Muscle of leg (tissue), 11 donors: ENCODE measurements around the gene ARMH3. TPM values are rescaled to one million over a fixed set of nuclear protein-coding genes. Genes with fewer than 3 reads are reported as not detected.
"Not testable (repeated sequence)": the region's sequence is repeated elsewhere in the genome, so short reads cannot be mapped to it uniquely, and the experiment has no call there.

Experiments used
- DNase-seq: peaks from one replicate; pipeline ENCODE4 v3.0.0; 2013
- H3K27ac ChIP-seq: one replicate; pipeline ENCODE4 v1.5.1; 2013; ENCODE audit warnings: mild to moderate bottlenecking, low read length, control low read depth
- H3K27me3 ChIP-seq: one replicate; pipeline ENCODE4 v1.6.1; 2013; ENCODE audit warnings: low read length; ENCODE audit not compliant: control insufficient read depth, insufficient read depth
- H3K36me3 ChIP-seq: one replicate; pipeline ENCODE4 v1.6.1; 2013; ENCODE audit warnings: low read length; ENCODE audit not compliant: control insufficient read depth, insufficient read depth
- H3K4me1 ChIP-seq: one replicate; pipeline ENCODE4 v1.6.1; 2013; ENCODE audit warnings: low read length; ENCODE audit not compliant: control insufficient read depth, insufficient read depth
- H3K4me3 ChIP-seq: one replicate; pipeline ENCODE4 v1.5.1; 2013; ENCODE audit warnings: low read length, control low read depth
- H3K9me3 ChIP-seq: replicated peaks from 2 replicates; pipeline ENCODE4 v1.6.1; 2013; ENCODE audit warnings: low read depth, low read length; ENCODE audit not compliant: control insufficient read depth
- WGBS: methylation state at CpG from one replicate; pipeline ENCODE4 v1.1.5; 2013; ENCODE audit warnings: missing lambda C conversion rate; ENCODE audit not compliant: insufficient coverage; 5-methylcytosine and 5-hydroxymethylcytosine counted together
- polyA plus RNA-seq, 8 donors: library from polyadenylated mRNA; unstranded; fragments of 120-200 nt; gene quantifications; one replicate each; pipeline versions ENCODE4 v1.2.1 to v1.2.3, GENCODE V29; 2013; ENCODE audit warnings: inconsistent platforms in 1 of 8, low replicate concordance in 1 of 8; ENCODE audit not compliant: insufficient read length in 8 of 8, insufficient read depth in 1 of 8
- total RNA-seq: library from RNA; stranded (reverse); fragments of 120-200 nt; gene quantifications from one replicate; pipeline ENCODE4 v1.2.4, GENCODE V29; 2013

The ARMH3 gene
- total and polyA plus RNA-seq, 9 donors: 7.1 to 17.0 (median 12.7) TPM

DNA sequence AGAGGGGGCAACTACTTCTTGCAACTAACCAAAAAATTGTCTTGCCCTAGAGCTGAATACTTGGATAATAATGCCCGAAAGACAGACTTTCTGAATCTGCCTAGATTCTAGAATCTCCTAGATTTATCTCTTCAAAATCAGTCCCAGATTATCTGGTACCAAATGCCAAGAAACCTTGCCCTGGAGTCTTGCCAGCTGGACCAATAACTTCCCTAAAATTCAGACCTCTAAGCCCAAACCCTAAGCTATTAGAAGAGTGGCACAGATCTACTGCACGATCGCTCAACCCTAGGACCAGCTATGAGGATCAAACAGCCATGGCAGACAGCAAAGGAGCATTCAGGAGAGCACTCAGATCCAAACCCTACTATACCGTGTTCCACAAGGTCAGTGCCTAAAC lies 45.0 kb downstream of the ARMH3 start:
- Histone ChIP-seq H3K27ac (no peak overlapping the region), H3K36me3 (peaks cover 22% of the 10 kb centered on the region), H3K4me1 (no peaks in the 10 kb centered on the region), H3K4me3 (no peak overlapping the region), H3K9me3 (no peaks in the 10 kb centered on the region), H3K27me3 (no peaks in the 10 kb centered on the region)
- peak; percentile 14 for DNase-seq
- 100% methylated on average over 2 of the region's 4 CpGs for WGBS

DNA sequence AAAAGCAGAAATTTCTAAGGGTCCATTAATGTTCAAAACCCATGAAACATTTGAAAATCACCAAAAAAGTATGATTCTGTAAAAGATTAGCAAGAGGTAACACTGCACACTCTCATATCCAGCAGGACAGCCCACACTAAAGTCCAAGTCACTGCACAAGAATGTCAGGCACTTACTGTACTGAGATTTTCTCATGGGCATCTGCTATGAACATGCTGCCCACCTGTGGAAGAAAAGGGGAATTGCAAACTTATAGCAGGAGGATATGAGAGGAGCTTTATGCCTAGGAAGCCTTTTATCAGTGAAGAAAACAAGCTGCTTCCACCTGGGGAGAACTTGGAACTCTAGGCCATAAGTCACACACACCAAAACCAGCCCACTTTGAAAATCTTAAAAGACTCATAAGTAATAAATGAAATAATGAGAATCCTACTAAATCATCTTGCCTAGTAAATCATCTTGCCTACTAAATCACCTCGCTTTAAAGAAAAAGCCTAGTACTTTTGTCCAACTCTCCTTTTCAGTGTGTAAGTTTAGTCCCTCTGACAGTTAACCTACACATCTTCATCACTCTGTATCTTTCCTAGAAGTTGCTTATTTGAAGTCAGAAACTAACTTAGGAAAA lies 46.1 kb downstream of the ARMH3 start:
- no peaks in the 10 kb centered on the region for H3K27me3 ChIP-seq
- H3K27ac ChIP-seq: no peak overlapping the region
- no peak overlapping the region for H3K4me3 ChIP-seq
- peak; percentile 91 for DNase-seq
- H3K4me1 ChIP-seq: no peaks in the 10 kb centered on the region
- no peaks in the 10 kb centered on the region for H3K9me3 ChIP-seq
- WGBS: no CpG with 5 or more reads among the region's 1 CpG
- H3K36me3 ChIP-seq: peaks cover 23% of the 10 kb centered on the region

DNA sequence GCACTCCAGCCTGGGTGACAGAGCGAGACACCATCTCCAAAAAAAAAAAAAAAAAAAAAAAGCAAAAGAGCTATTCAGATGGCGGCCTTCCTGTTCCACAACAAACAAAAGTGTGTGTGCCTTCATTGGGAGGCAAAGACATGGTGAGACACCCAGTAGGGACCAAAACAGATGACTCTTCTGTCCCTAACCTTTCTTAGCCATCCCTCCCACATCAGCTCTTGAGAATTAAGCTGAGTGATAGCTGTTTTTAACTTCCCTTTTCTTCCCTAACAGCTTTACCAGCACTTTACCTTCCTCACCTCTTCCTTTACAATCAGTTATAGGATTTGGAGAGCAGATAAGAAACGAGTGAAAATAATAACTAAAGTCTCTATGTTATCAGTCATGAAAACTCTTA lies 48.2 kb downstream of the ARMH3 start:
- H3K27ac ChIP-seq: no peak overlapping the region
- no peak for DNase-seq
- H3K4me1 ChIP-seq: no peaks in the 10 kb centered on the region
- H3K4me3 ChIP-seq: no peak overlapping the region
- no peaks in the 10 kb centered on the region for H3K9me3 ChIP-seq
- peaks cover 21% of the 10 kb centered on the region for H3K36me3 ChIP-seq
- no CpG with 5 or more reads among the region's 3 CpGs for WGBS
- no peaks in the 10 kb centered on the region for H3K27me3 ChIP-seq

DNA sequence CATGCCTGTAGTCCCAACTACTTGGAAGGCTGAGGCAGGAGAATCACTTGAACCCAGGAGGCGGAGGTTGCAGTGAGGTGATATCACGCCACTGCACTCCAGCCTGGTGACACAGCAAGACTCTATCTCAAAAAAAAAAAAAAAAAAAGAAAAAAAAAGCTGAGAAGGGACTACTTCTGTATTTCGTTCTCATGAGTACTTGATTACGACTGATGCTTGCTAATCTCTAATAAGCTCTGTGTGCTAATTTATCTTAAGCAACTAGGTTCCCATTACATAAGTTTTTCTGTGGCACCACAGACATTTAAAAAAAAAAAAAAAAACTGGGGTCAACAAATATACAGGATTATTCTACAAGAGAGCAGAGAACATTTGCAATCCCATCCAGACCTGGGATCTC lies 48.9 kb downstream of the ARMH3 start:
- not testable (repeated sequence) for H3K27me3 ChIP-seq, H3K4me3 ChIP-seq, DNase-seq, H3K27ac ChIP-seq, H3K4me1 ChIP-seq, H3K9me3 ChIP-seq
- no CpG with 5 or more reads among the region's 4 CpGs for WGBS
- peaks cover 24% of the 10 kb centered on the region for H3K36me3 ChIP-seq

DNA sequence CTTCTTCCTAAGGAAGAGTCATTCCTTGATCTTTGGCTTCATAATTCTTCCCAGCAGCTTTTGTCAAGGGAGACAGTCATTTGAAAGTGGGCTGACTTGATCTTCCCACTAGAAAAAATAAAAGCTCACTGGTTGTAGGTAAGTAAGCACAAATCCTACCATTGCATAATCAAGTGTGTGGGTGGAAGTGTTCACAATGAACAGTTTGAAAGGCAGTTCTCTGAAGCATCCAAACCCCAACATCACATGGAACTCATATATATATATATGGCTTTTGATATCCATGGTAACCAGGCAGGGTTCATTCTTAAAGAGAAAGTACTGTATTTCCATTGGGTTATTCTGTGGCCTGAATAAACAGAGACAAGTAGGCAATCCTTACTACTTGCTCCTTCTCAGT lies 51.6 kb downstream of the ARMH3 start:
- Histone ChIP-seq H3K9me3 (no peaks in the 10 kb centered on the region), H3K27ac (no peak overlapping the region), H3K4me3 (no peak overlapping the region), H3K27me3 (no peaks in the 10 kb centered on the region), H3K36me3 (peaks cover 33% of the 10 kb centered on the region), H3K4me1 (no peaks in the 10 kb centered on the region)
- no peak for DNase-seq

DNA sequence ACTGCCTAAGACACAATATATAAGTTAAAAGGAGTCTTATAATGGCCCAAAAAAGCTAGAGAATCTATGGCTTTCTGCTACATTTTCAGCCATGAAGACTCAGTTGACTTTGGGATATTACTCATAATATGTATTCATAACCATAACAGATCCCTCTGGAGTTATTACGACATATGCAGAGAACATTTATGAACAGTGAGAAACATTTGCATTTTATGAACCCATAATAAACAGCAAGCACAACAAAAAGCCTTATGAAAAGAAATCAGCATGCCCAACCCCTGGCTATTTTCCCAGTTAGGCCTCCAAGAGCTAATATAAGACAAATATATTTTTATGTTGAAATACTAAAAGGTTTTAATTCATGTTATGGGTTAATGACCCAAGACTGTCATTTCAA lies 52.4 kb downstream of the ARMH3 start:
- H3K27ac ChIP-seq: no peak overlapping the region
- H3K27me3 ChIP-seq: no peaks in the 10 kb centered on the region
- H3K36me3 ChIP-seq: peaks cover 33% of the 10 kb centered on the region
- H3K4me1 ChIP-seq: no peaks in the 10 kb centered on the region
- no peak for DNase-seq
- H3K9me3 ChIP-seq: no peaks in the 10 kb centered on the region
- no peak overlapping the region for H3K4me3 ChIP-seq
- no CpG with 5 or more reads among the region's 1 CpG for WGBS

DNA sequence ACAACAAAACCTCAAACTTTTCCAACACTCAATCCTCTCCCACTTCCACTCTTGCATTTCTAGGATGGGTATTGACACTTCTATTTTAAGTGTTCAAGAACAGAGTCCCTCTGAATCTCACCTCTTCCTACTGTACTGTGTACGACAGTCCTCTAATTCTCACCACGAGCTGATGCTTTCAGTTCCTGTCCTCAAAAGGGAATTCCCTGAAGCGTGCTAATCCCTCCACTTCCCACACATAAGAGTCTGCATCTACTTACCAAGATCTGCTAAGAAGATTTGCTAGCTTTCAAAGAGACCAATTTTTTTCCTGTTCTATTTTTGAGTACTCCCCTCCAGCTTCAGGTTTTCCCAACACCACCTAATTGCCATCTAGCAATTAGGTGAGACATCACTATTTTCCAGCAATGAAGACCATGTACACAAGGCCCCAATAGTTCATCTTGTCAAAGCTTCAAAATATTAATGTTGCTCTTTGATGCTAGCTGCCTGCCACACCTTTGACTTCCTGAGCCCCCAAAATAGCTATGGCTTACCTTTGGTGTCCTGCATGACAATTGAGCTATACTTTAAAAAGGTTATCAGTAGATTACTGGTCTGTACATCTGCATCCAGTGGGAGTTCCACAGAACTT lies 54.4 kb downstream of the ARMH3 start:
- peak; percentile 34 for DNase-seq
- Histone ChIP-seq H3K27me3 (no peaks in the 10 kb centered on the region), H3K36me3 (peaks cover 35% of the 10 kb centered on the region), H3K4me1 (no peaks in the 10 kb centered on the region), H3K4me3 (no peak overlapping the region), H3K9me3 (no peaks in the 10 kb centered on the region), H3K27ac (no peak overlapping the region)
- WGBS: 30% methylated on average over 3 of the region's 3 CpGs

DNA sequence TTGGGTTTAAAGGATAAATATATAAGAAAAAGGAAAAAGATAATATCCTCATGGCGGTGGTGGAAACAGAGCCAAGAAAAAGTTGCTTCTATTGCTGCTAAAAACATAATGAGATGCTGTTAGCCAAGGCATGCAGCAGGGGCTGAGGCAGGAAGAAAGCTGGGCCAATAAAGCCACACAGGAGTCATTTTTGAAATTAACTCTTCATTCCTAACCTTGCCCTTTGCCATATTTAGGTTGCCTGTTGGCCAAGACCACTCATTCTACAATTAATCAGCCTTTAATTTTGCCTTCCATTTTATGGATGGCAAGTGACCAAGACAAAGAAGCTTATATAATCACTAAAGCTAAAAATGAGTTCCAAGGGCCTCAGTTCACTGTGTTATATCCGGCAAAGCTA lies 58.2 kb downstream of the ARMH3 start:
- no peaks in the 10 kb centered on the region for H3K4me1 ChIP-seq
- H3K4me3 ChIP-seq: no peak overlapping the region
- no CpG with 5 or more reads among the region's 2 CpGs for WGBS
- DNase-seq: peak; percentile 46
- peaks cover 25% of the 10 kb centered on the region for H3K36me3 ChIP-seq
- no peaks in the 10 kb centered on the region for H3K9me3 ChIP-seq
- no peaks in the 10 kb centered on the region for H3K27me3 ChIP-seq
- no peak overlapping the region for H3K27ac ChIP-seq

DNA sequence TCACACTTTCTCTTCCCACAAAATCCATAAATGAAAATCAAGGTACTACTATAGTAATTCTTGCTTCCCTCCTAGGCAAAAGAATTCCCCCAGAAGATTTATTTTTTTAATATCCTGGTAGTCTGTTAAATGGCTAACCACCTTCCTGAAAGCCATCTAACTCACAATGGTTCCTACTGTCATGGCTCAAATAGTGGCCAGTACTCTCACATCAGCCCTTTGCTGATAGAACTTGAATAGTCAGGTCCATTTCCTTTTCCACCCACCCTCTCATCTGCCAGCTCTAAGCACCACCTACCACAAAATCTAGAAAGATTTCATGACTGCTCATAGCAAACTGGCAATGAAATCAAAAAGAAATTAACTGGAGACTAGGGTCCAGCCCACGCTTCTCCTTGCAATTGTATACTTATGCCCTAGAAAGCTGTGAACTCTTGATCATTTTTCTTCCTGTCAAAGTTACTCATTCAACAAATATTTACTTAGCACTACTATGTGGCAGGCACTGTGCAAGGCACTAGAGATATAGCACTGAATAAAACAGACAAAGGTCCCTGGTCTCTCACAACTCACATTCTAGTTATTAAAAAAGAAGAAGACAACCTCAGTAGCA lies 60.4 kb downstream of the ARMH3 start:
- Histone ChIP-seq H3K27me3 (no peaks in the 10 kb centered on the region), H3K9me3 (no peaks in the 10 kb centered on the region), H3K4me3 (no peak overlapping the region), H3K27ac (no peak overlapping the region), H3K36me3 (peaks cover 28% of the 10 kb centered on the region), H3K4me1 (no peaks in the 10 kb centered on the region)
- DNase-seq: no peak
- 20% methylated on average over 1 of the region's 1 CpG for WGBS

DNA sequence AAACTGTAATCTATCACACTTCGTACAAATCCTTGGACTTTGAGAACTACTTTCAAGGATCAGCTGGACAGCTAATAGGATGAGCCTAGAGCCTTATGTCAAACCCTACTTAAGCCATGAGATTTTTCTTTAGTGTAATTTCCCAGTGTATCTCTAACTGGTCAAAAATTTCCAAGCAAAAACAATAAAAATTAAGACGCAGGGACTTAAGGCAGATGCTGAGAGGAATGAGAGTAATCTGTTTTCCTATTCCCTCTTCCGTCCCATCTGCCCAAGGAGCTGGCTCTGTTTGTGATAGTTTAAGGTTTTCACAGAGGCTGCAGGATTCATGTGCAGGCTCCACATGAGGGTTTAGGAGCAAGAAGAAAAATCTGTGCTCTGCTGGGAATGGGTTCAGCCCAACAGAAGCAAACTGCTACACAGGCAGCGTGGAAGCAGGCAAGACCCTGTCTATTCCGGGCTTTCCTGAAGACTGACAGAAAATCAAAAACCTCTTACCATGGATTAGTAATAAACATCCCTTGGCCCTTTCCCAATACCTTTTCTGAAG lies 62.2 kb downstream of the ARMH3 start:
- Histone ChIP-seq H3K36me3 (peaks cover 34% of the 10 kb centered on the region), H3K4me3 (no peak overlapping the region), H3K27me3 (no peaks in the 10 kb centered on the region), H3K4me1 (no peaks in the 10 kb centered on the region), H3K9me3 (no peaks in the 10 kb centered on the region), H3K27ac (peak overlapping the region; percentile 11)
- DNase-seq: peak; percentile 79
- WGBS: no CpG with 5 or more reads among the region's 5 CpGs
